Measurements from ENCODE around the gene SPC24.
"Not testable (repeated sequence)": the region's sequence is repeated elsewhere in the genome, so short reads cannot be mapped to it uniquely, and the experiment has no call there.

SPC24 gene

GRCh38 chr19:11148001-11148400, 7.6 kb downstream of the SPC24 start:
- Histone ChIP-seq H3K9me3 (ENCODE audit: control insufficient read depth, low read length) (no peaks in the 10 kb centered on the region), H3K27me3 (replicated peaks; ENCODE audit: control insufficient read depth, insufficient read depth, low read length, poor library complexity, severe bottlenecking) (no peaks in the 10 kb centered on the region), H3K36me3 (ENCODE audit: control insufficient read depth, insufficient read depth, low read length) (no peaks in the 10 kb centered on the region), H3K4me1 (ENCODE audit: control insufficient read depth, insufficient read depth, low read length, poor library complexity, severe bottlenecking) (peaks cover under 1% of the 10 kb centered on the region), H3K27ac (ENCODE audit: insufficient read depth, low read length, poor library complexity, severe bottlenecking) (no peak overlapping the region), H3K4me3 (ENCODE audit: insufficient read depth, low read depth, low read length, poor library complexity, severe bottlenecking) (no peak overlapping the region)
- DNase-seq: no peak

- no peaks in the 10 kb centered on the region for H3K27me3 ChIP-seq (replicated peaks; ENCODE audit: control insufficient read depth, insufficient read depth, low read length, poor library complexity, severe bottlenecking)
- H3K36me3 ChIP-seq (ENCODE audit: control insufficient read depth, insufficient read depth, low read length): no peaks in the 10 kb centered on the region
- no peak for DNase-seq
- H3K9me3 ChIP-seq (ENCODE audit: control insufficient read depth, low read length): no peaks in the 10 kb centered on the region
- peaks cover 4% of the 10 kb centered on the region for H3K4me1 ChIP-seq (ENCODE audit: control insufficient read depth, insufficient read depth, low read length, poor library complexity, severe bottlenecking)
- H3K4me3 ChIP-seq (ENCODE audit: insufficient read depth, low read depth, low read length, poor library complexity, severe bottlenecking): no peak overlapping the region
- H3K27ac ChIP-seq (ENCODE audit: insufficient read depth, low read length, poor library complexity, severe bottlenecking): no peak overlapping the region
Measured at GRCh38 chr19:11145536-11145924, 10.1 kb downstream of the SPC24 start.

GRCh38 chr19:11142528-11143171, 12.9 kb downstream of the SPC24 start:
- H3K4me3 ChIP-seq (ENCODE audit: insufficient read depth, low read depth, low read length, poor library complexity, severe bottlenecking): no peak overlapping the region
- H3K27ac ChIP-seq (ENCODE audit: insufficient read depth, low read length, poor library complexity, severe bottlenecking): no peak overlapping the region
- H3K36me3 ChIP-seq (ENCODE audit: control insufficient read depth, insufficient read depth, low read length): no peaks in the 10 kb centered on the region
- H3K9me3 ChIP-seq (ENCODE audit: control insufficient read depth, low read length): no peaks in the 10 kb centered on the region
- no peak for DNase-seq
- no peaks in the 10 kb centered on the region for H3K27me3 ChIP-seq (replicated peaks; ENCODE audit: control insufficient read depth, insufficient read depth, low read length, poor library complexity, severe bottlenecking)
- H3K4me1 ChIP-seq (ENCODE audit: control insufficient read depth, insufficient read depth, low read length, poor library complexity, severe bottlenecking): peaks cover 13% of the 10 kb centered on the region

- Histone ChIP-seq H3K9me3 (ENCODE audit: control insufficient read depth, low read length) (no peaks in the 10 kb centered on the region), H3K27me3 (replicated peaks; ENCODE audit: control insufficient read depth, insufficient read depth, low read length, poor library complexity, severe bottlenecking) (no peaks in the 10 kb centered on the region), H3K36me3 (ENCODE audit: control insufficient read depth, insufficient read depth, low read length) (no peaks in the 10 kb centered on the region), H3K27ac (ENCODE audit: insufficient read depth, low read length, poor library complexity, severe bottlenecking) (no peak overlapping the region), H3K4me1 (ENCODE audit: control insufficient read depth, insufficient read depth, low read length, poor library complexity, severe bottlenecking) (peaks cover 16% of the 10 kb centered on the region), H3K4me3 (ENCODE audit: insufficient read depth, low read depth, low read length, poor library complexity, severe bottlenecking) (no peak overlapping the region)
- no peak for DNase-seq
Measured at GRCh38 chr19:11141937-11142527, 13.6 kb downstream of the SPC24 start.

GRCh38 chr19:11140896-11141295, 14.7 kb downstream of the SPC24 start:
- H3K9me3 ChIP-seq (ENCODE audit: control insufficient read depth, low read length): no peaks in the 10 kb centered on the region
- H3K4me3 ChIP-seq (ENCODE audit: insufficient read depth, low read depth, low read length, poor library complexity, severe bottlenecking): no peak overlapping the region
- no peaks in the 10 kb centered on the region for H3K36me3 ChIP-seq (ENCODE audit: control insufficient read depth, insufficient read depth, low read length)
- H3K27ac ChIP-seq (ENCODE audit: insufficient read depth, low read length, poor library complexity, severe bottlenecking): no peak overlapping the region
- H3K27me3 ChIP-seq (replicated peaks; ENCODE audit: control insufficient read depth, insufficient read depth, low read length, poor library complexity, severe bottlenecking): no peaks in the 10 kb centered on the region
- no peak for DNase-seq
- peaks cover 16% of the 10 kb centered on the region for H3K4me1 ChIP-seq (ENCODE audit: control insufficient read depth, insufficient read depth, low read length, poor library complexity, severe bottlenecking)

- H3K4me3 ChIP-seq (ENCODE audit: insufficient read depth, low read depth, low read length, poor library complexity, severe bottlenecking); H3K36me3 ChIP-seq (ENCODE audit: control insufficient read depth, insufficient read depth, low read length); H3K27ac ChIP-seq (ENCODE audit: insufficient read depth, low read length, poor library complexity, severe bottlenecking); DNase-seq; H3K9me3 ChIP-seq (ENCODE audit: control insufficient read depth, low read length); H3K27me3 ChIP-seq (replicated peaks; ENCODE audit: control insufficient read depth, insufficient read depth, low read length, poor library complexity, severe bottlenecking): not testable (repeated sequence)
- H3K4me1 ChIP-seq (ENCODE audit: control insufficient read depth, insufficient read depth, low read length, poor library complexity, severe bottlenecking): peaks cover 16% of the 10 kb centered on the region
Measured at GRCh38 chr19:11140023-11140538, 15.5 kb downstream of the SPC24 start.

GRCh38 chr19:11138601-11139300, 16.8 kb downstream of the SPC24 start:
- H3K4me1 ChIP-seq (ENCODE audit: control insufficient read depth, insufficient read depth, low read length, poor library complexity, severe bottlenecking): peaks cover 16% of the 10 kb centered on the region
- H3K4me3 ChIP-seq (ENCODE audit: insufficient read depth, low read depth, low read length, poor library complexity, severe bottlenecking): no peak overlapping the region
- H3K9me3 ChIP-seq (ENCODE audit: control insufficient read depth, low read length): no peaks in the 10 kb centered on the region
- no peaks in the 10 kb centered on the region for H3K36me3 ChIP-seq (ENCODE audit: control insufficient read depth, insufficient read depth, low read length)
- no peak for DNase-seq
- no peak overlapping the region for H3K27ac ChIP-seq (ENCODE audit: insufficient read depth, low read length, poor library complexity, severe bottlenecking)
- no peaks in the 10 kb centered on the region for H3K27me3 ChIP-seq (replicated peaks; ENCODE audit: control insufficient read depth, insufficient read depth, low read length, poor library complexity, severe bottlenecking)

GRCh38 chr19:11137542-11138384, 17.8 kb downstream of the SPC24 start:
- Histone ChIP-seq H3K9me3 (ENCODE audit: control insufficient read depth, low read length) (no peaks in the 10 kb centered on the region), H3K36me3 (ENCODE audit: control insufficient read depth, insufficient read depth, low read length) (no peaks in the 10 kb centered on the region), H3K27me3 (replicated peaks; ENCODE audit: control insufficient read depth, insufficient read depth, low read length, poor library complexity, severe bottlenecking) (no peaks in the 10 kb centered on the region), H3K4me1 (ENCODE audit: control insufficient read depth, insufficient read depth, low read length, poor library complexity, severe bottlenecking) (peaks cover 13% of the 10 kb centered on the region), H3K4me3 (ENCODE audit: insufficient read depth, low read depth, low read length, poor library complexity, severe bottlenecking) (peak overlapping the region; percentile 51), H3K27ac (ENCODE audit: insufficient read depth, low read length, poor library complexity, severe bottlenecking) (no peak overlapping the region)
- DNase-seq: peak; percentile 33 to 50 (median 36)

- H3K36me3 ChIP-seq (ENCODE audit: control insufficient read depth, insufficient read depth, low read length): peaks cover 7% of the 10 kb centered on the region
- H3K9me3 ChIP-seq (ENCODE audit: control insufficient read depth, low read length): no peaks in the 10 kb centered on the region
- no peak for DNase-seq
- no peak overlapping the region for H3K27ac ChIP-seq (ENCODE audit: insufficient read depth, low read length, poor library complexity, severe bottlenecking)
- peaks cover 12% of the 10 kb centered on the region for H3K4me1 ChIP-seq (ENCODE audit: control insufficient read depth, insufficient read depth, low read length, poor library complexity, severe bottlenecking)
- H3K27me3 ChIP-seq (replicated peaks; ENCODE audit: control insufficient read depth, insufficient read depth, low read length, poor library complexity, severe bottlenecking): no peaks in the 10 kb centered on the region
- H3K4me3 ChIP-seq (ENCODE audit: insufficient read depth, low read depth, low read length, poor library complexity, severe bottlenecking): no peak overlapping the region
Measured at GRCh38 chr19:11136400-11137101, 19.0 kb downstream of the SPC24 start.

All from effector memory CD4-positive, alpha-beta T cell (primary cell).